SK-N-SH treated with all-trans-retinoic acid at 6 μM for 48 hours (cell line): ENCODE data around the gene ANKRD13A.
A peak's percentile ranks its signal among the peaks of the same experiment; 100 is the strongest.
"Not testable (repeated sequence)": the region's sequence is repeated elsewhere in the genome, so short reads cannot be mapped to it uniquely, and the experiment has no call there.

Experiments
- ATAC-seq: fragments of 200-7000 bp; cut with Tn5 transposase; 3 replicates; pipeline ENCODE4 v1.9.1; 2020; ENCODE audit warnings: mild to moderate bottlenecking, moderate library complexity
- ARNTL ChIP-seq: fragments of 450-650 bp; formaldehyde crosslinking; IDR thresholded peaks from 2 replicates; pipeline ENCODE4 v1.5.0; 2020; ENCODE audit warnings: low read depth, mild to moderate bottlenecking, moderate library complexity, borderline replicate concordance
- CSDC2 ChIP-seq: fragments of 250-450 bp; sonication (Bioruptor Pico); IDR thresholded peaks from 2 replicates; pipeline ENCODE4 v1.5.0; 2020; ENCODE audit warnings: mild to moderate bottlenecking, moderate library complexity
- CSRNP3 ChIP-seq: fragments of 250-450 bp; sonication (Bioruptor Pico); IDR thresholded peaks from 2 replicates; pipeline ENCODE4 v1.5.1; 2021; ENCODE audit warnings: mild to moderate bottlenecking, moderate library complexity
- GLIS3 ChIP-seq: fragments of 250-450 bp; sonication (Bioruptor Pico); IDR thresholded peaks from 2 replicates; pipeline ENCODE4 v1.5.0; 2020; ENCODE audit warnings: mild to moderate bottlenecking, moderate library complexity
- PATZ1 ChIP-seq: fragments of 250-450 bp; sonication (Bioruptor Pico); IDR thresholded peaks from 2 replicates; pipeline ENCODE4 v1.8.0; 2020; ENCODE audit warnings: mild to moderate bottlenecking, moderate library complexity, borderline replicate concordance
- POU6F1 ChIP-seq: fragments of 250-450 bp; sonication (Bioruptor Pico); IDR thresholded peaks from 2 replicates; pipeline ENCODE4 v1.8.0; 2021; ENCODE audit warnings: low read depth, mild to moderate bottlenecking, moderate library complexity, borderline replicate concordance
- PPARA ChIP-seq: fragments of 250-450 bp; sonication (Bioruptor Pico); IDR thresholded peaks from 2 replicates; pipeline ENCODE4 v1.5.0; 2020; ENCODE audit warnings: mild to moderate bottlenecking, borderline replicate concordance
- RARB ChIP-seq: fragments of 250-450 bp; sonication (Bioruptor Pico); IDR thresholded peaks from 2 replicates; pipeline ENCODE4 v1.8.0; 2021; ENCODE audit warnings: mild to moderate bottlenecking, moderate library complexity
- SNAI2 ChIP-seq: fragments of 250-450 bp; sonication (Bioruptor Pico); IDR thresholded peaks from 2 replicates; pipeline ENCODE4 v1.5.0; 2020; ENCODE audit warnings: mild to moderate bottlenecking, moderate library complexity
- TCF4 ChIP-seq: fragments of 250-450 bp; sonication (Bioruptor Pico); IDR thresholded peaks from 2 replicates; pipeline ENCODE4 v1.8.0; 2021; ENCODE audit warnings: mild to moderate bottlenecking, moderate library complexity, borderline replicate concordance
- TOX ChIP-seq: fragments of 250-450 bp; sonication (Bioruptor Pico); IDR thresholded peaks from 2 replicates; pipeline ENCODE4 v1.8.0; 2021; ENCODE audit warnings: mild to moderate bottlenecking, moderate library complexity, borderline replicate concordance
- ZFP3 ChIP-seq: fragments of 250-450 bp; sonication (Bioruptor Pico); IDR thresholded peaks from 2 replicates; pipeline ENCODE4 v1.5.0; 2020; ENCODE audit warnings: mild to moderate bottlenecking, moderate library complexity
- ZFP30 ChIP-seq: fragments of 450-650 bp; formaldehyde crosslinking; IDR thresholded peaks from 2 replicates; pipeline ENCODE4 v1.5.0; 2022; ENCODE audit warnings: mild to moderate bottlenecking, moderate library complexity
- ZNF70 ChIP-seq: fragments of 450-650 bp; formaldehyde crosslinking; IDR thresholded peaks from 2 replicates; pipeline ENCODE4 v1.5.0; 2020; ENCODE audit warnings: mild to moderate bottlenecking, moderate library complexity
- TF ChIP-seq, protein P1 (sequence below): fragments of 250-450 bp; sonication (Bioruptor Pico); IDR thresholded peaks from 2 replicates; pipeline ENCODE4 v1.5.0; 2020; ENCODE audit warnings: mild to moderate bottlenecking, moderate library complexity

Gene ANKRD13A

GRCh38 chr12:110046451-110047187 lies 47.4 kb downstream of the ANKRD13A start:
- no peak for TF ChIP-seq POU6F1 (CRISPR knock-in tag)
- no peak for TF ChIP-seq ZFP30 (CRISPR knock-in tag)
- TF ChIP-seq SNAI2 = no peak
- TF ChIP-seq TOX (CRISPR knock-in tag) = no peak
- no peak for TF ChIP-seq ARNTL (CRISPR knock-in tag)
- no peak for TF ChIP-seq TCF4 (CRISPR knock-in tag)
- TF ChIP-seq, protein P1, sequence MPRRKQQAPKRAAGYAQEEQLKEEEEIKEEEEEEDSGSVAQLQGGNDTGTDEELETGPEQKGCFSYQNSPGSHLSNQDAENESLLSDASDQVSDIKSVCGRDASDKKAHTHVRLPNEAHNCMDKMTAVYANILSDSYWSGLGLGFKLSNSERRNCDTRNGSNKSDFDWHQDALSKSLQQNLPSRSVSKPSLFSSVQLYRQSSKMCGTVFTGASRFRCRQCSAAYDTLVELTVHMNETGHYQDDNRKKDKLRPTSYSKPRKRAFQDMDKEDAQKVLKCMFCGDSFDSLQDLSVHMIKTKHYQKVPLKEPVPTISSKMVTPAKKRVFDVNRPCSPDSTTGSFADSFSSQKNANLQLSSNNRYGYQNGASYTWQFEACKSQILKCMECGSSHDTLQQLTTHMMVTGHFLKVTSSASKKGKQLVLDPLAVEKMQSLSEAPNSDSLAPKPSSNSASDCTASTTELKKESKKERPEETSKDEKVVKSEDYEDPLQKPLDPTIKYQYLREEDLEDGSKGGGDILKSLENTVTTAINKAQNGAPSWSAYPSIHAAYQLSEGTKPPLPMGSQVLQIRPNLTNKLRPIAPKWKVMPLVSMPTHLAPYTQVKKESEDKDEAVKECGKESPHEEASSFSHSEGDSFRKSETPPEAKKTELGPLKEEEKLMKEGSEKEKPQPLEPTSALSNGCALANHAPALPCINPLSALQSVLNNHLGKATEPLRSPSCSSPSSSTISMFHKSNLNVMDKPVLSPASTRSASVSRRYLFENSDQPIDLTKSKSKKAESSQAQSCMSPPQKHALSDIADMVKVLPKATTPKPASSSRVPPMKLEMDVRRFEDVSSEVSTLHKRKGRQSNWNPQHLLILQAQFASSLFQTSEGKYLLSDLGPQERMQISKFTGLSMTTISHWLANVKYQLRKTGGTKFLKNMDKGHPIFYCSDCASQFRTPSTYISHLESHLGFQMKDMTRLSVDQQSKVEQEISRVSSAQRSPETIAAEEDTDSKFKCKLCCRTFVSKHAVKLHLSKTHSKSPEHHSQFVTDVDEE (CRISPR knock-in tag) = no peak
- no peak for TF ChIP-seq PATZ1 (CRISPR knock-in tag)
- TF ChIP-seq ZNF70 (CRISPR knock-in tag) = no peak
- no peak for TF ChIP-seq ZFP3 (CRISPR knock-in tag)
- TF ChIP-seq, all 23 proteins: peak for 0
- no peak for ATAC-seq

GRCh38 chr12:110047297-110047940 lies 48.2 kb downstream of the ANKRD13A start:
- ATAC-seq = peak; percentile 9
- no peak for TF ChIP-seq GLIS3 (CRISPR knock-in tag)
- TF ChIP-seq PPARA (CRISPR knock-in tag) = no peak
- TF ChIP-seq CSDC2 (CRISPR knock-in tag) = no peak
- no peak for TF ChIP-seq CSRNP3 (CRISPR knock-in tag)
- TF ChIP-seq, all 23 proteins: peak for 0

DNA sequence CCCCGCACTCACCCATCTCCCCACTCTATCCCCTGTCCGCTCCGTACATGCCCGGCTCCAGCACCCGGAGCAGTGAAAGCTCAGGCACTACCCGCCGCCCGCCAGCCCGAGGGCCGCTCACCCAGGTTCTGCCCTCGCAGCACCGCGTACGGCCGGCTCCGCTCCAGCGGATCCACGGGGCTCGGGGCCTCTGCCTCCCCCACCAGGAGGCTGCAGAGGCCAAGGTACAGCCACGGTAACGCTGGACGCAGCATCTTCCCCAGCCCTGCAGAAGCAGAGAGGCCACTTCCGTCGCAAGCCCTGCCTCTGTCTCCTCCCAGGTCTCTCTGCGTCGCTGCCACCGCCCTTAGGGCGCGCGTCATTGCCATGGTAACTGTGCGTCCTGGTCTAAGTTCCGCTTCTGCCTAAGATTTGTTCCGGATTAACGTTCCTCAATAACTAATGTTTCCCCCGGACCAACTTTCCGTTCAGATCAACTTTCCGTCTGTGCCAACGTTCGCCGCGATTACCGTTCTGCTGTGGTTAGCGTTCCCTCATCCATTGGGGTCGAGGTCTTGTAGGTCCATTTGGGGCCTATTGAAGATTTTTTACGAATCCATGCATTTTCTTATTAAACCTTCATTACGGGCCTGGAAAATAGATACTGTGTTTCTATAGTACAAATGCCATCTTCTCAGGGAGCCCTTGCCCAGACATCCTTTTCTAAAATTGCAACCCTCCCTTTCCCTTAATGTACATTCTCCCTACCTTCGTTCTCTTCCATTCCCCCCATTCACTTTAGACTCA lies 49.2 kb downstream of the ANKRD13A start, which contains the start of gene C12orf76:
C12orf76 (minus strand) TSS at position 281 of the 786 bp plus-strand sequence; CDS start at position 254, 27 bp downstream.
- TF ChIP-seq RARB = 0 out of 2 replicates have a peak, but pooled peaks have one; percentile 46
- TF ChIP-seq TCF4 (CRISPR knock-in tag) = no peak
- peak; percentile 100 for ATAC-seq

DNA sequence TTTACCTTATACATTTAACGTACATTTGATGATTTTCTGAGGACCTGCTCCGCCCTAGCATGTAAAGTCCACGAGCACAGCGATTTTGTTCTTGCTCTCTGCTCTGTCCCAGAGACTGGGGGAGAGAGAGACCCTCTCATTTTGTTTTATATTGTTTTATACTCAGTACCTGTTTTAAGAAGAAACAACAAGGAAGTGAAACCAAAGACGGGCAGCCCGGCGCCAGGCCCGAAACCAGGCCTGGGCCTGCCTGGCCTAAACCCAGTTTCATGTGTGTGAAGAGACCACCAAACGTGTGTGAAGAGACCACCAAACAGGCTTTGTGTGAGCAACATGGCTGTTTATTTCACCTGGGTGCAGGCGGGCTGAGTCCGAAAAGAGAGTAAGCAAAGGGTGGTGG lies 49.8 kb downstream of the ANKRD13A start:
- ATAC-seq = not testable (repeated sequence)

GRCh38 chr12:110049666-110050065 lies 50.4 kb downstream of the ANKRD13A start:
- not testable (repeated sequence) for ATAC-seq
